GM23338 (cell line): ENCODE results near the gene SZT2.

Source experiments
- CTCF ChIP-seq, 2 experiments: fragments of 200-600 bp in 1 of 2; sonication (generic) in 1 of 2; conservative IDR thresholded peaks; 2 replicates each; pipeline versions ENCODE4 v1.5.1 to v1.6.1; 2016 to 2017; ENCODE audit warnings: antibody characterized with exemption in 2 of 2, low read depth in 2 of 2, mild to moderate bottlenecking in 2 of 2, moderate library complexity in 1 of 2
- EZH2 ChIP-seq: fragments of 200-600 bp; sonication (generic); IDR thresholded peaks from one replicate; pipeline ENCODE4 v1.8.0; 2017; ENCODE audit warnings: antibody characterized with exemption, mild to moderate bottlenecking, low read depth; ENCODE audit not compliant: unreplicated experiment
- EZH2phosphoT487 ChIP-seq: fragments of 200-600 bp; sonication (generic); IDR thresholded peaks from one replicate; pipeline ENCODE4 v1.8.1; 2018; ENCODE audit warnings: antibody characterized with exemption; ENCODE audit not compliant: unreplicated experiment
- JUNB ChIP-seq: IDR thresholded peaks from one replicate; pipeline ENCODE4 v1.6.1; 2016; ENCODE audit warnings: antibody characterized with exemption; ENCODE audit not compliant: unreplicated experiment
- POLR2AphosphoS5 ChIP-seq: IDR thresholded peaks from 2 replicates; pipeline ENCODE4 v1.6.1; 2016; ENCODE audit warnings: antibody characterized with exemption, low read depth
- REST ChIP-seq: IDR thresholded peaks from one replicate; pipeline ENCODE4 v1.6.1; 2018; ENCODE audit warnings: antibody characterized with exemption; ENCODE audit not compliant: unreplicated experiment
- ZNF462 ChIP-seq: fragments of 250-450 bp; sonication (Bioruptor Pico); IDR thresholded peaks from 2 replicates; pipeline ENCODE4 v1.5.0; 2020; ENCODE audit warnings: mild to moderate bottlenecking, moderate library complexity

- TF ChIP-seq EZH2: no peak
- no peak for TF ChIP-seq CTCF (conservative IDR thresholded peaks at IDR 0.05; ENCODE audit: low read depth in 2 of 2)
- TF ChIP-seq JUNB: no peak
- TF ChIP-seq EZH2phosphoT487: no peak
- TF ChIP-seq REST: no peak
- TF ChIP-seq POLR2AphosphoS5: no peak
- no peak for TF ChIP-seq ZNF462 (CRISPR knock-in tag)
These were observed 55.1 kb downstream of the SZT2 start for GRCh38 chr1:43444836-43445235.
